HCT116 (cell line): Measurements from ENCODE around the gene SPIRE1. TPM values are rescaled to one million over a fixed set of nuclear protein-coding genes. Genes with fewer than 3 reads are reported as not detected.

Experiments
- ATAC-seq: fragments of 200-7000 bp; cut with Tn5 transposase; 2 replicates; pipeline ENCODE4 v1.9.1; 2020; ENCODE audit warnings: mild to moderate bottlenecking, moderate library complexity
- BruUV-seq: library from RNA; stranded (reverse); fragments of 400-500 nt; replicated peaks from 2 replicates; lab custom pipeline; 2021; lab: Mats Ljungman, UMichigan
- CTCF ChIA-PET: fragments of 300-600 bp; sonication (Branson Sonifier 250); formaldehyde crosslinking; loops from one replicate; lab custom pipeline; 2021; ENCODE audit warnings: antibody characterized with exemption; lab: Charles Lee
- POLR2A ChIA-PET: fragments of 300-600, 350-600 bp; sonication (Branson Sonifier 250); formaldehyde crosslinking; loops from one replicate; lab custom pipeline; 2021; ENCODE audit warnings: antibody characterized with exemption; lab: Charles Lee
- RAD21 ChIA-PET, 2 experiments: fragments of 300-600 bp; sonication (Branson Sonifier 250); formaldehyde crosslinking; loops; one replicate each; lab custom pipeline; 2023; ENCODE audit warnings: low total read pairs in 2 of 2; ENCODE audit not compliant: uncharacterized antibody in 2 of 2, unreplicated experiment in 2 of 2, low non-redundant PET in 1 of 2; lab: Charles Lee
- DNase-seq: peaks from one replicate; pipeline ENCODE4 v3.0.0-alpha.2; 2010; ENCODE audit warnings: low read depth, low spot score
- H2AFZ ChIP-seq: fragments of 200-600 bp; shearing (Covaris generic), sonication (generic); 2 replicates; pipeline ENCODE4 v1.6.1; 2017; ENCODE audit warnings: low read depth, mixed run types, mixed read lengths, antibody characterized with exemption, low read length; ENCODE audit not compliant: poor library complexity, severe bottlenecking
- H3K27ac ChIP-seq: 2 replicates; pipeline ENCODE4 v1.5.1; 2012; ENCODE audit warnings: low read depth, low read length
- H3K27me3 ChIP-seq: fragments of 200-600 bp; sonication (generic); 2 replicates; pipeline ENCODE4 v1.6.1; 2016; ENCODE audit warnings: mixed run types, low read length, mixed read lengths; ENCODE audit not compliant: insufficient read depth
- H3K36me3 ChIP-seq, 2 experiments: fragments of 200-500 bp in 1 of 2; fragments of 200-600 bp in 1 of 2; sonication (Bioruptor generic) in 1 of 2; sonication (generic) in 1 of 2; 2 replicates each; pipeline versions ENCODE4 v1.5.1 to v1.6.1; 2014 to 2016; ENCODE audit warnings: low read length in 2 of 2, inconsistent platforms in 1 of 2, mixed read lengths in 1 of 2, mixed run types in 1 of 2; ENCODE audit not compliant: insufficient read depth in 2 of 2, control insufficient read depth in 1 of 2
- H3K4me1 ChIP-seq, 2 experiments: fragments of 200-600 bp in 1 of 2; sonication (generic) in 1 of 2; 2 replicates each; pipeline versions ENCODE4 v1.5.1 to v1.6.1; 2012 to 2017; ENCODE audit warnings: low read length in 2 of 2, inconsistent platforms in 1 of 2, mild to moderate bottlenecking in 1 of 2, mixed read lengths in 1 of 2, mixed run types in 1 of 2, moderate library complexity in 1 of 2; ENCODE audit not compliant: insufficient read depth in 2 of 2, control insufficient read depth in 1 of 2
- H3K4me2 ChIP-seq: fragments of 200-600 bp; sonication (generic); 2 replicates; pipeline ENCODE4 v1.6.1; 2017; ENCODE audit warnings: mixed run types, low read length, mixed read lengths
- H3K4me3 ChIP-seq, 2 experiments: fragments of 200-600 bp in 1 of 2; sonication (generic) in 1 of 2; replicated peaks in 1 of 2; 2 replicates each; pipeline ENCODE4 v1.5.1; 2011 to 2016; ENCODE audit warnings: low read length in 2 of 2, control low read depth in 1 of 2, low read depth in 1 of 2, mild to moderate bottlenecking in 1 of 2, mixed read lengths in 1 of 2, mixed run types in 1 of 2
- H3K79me2 ChIP-seq: fragments of 200-600 bp; sonication (generic); 2 replicates; pipeline ENCODE4 v1.6.1; 2017; ENCODE audit warnings: mild to moderate bottlenecking, mixed run types, low read length, moderate library complexity, mixed read lengths; ENCODE audit not compliant: insufficient read depth
- H3K9ac ChIP-seq: fragments of 200-600 bp; sonication (generic); 2 replicates; pipeline ENCODE4 v1.6.1; 2016; ENCODE audit warnings: low read length, mixed read lengths
- H3K9me2 ChIP-seq: fragments of 200-600 bp; sonication (generic), shearing (Covaris generic); 2 replicates; pipeline ENCODE4 v1.6.1; 2017; ENCODE audit warnings: mixed run types, mild to moderate bottlenecking, moderate library complexity; ENCODE audit not compliant: insufficient read depth
- H3K9me3 ChIP-seq, 2 experiments: fragments of 200-500 bp in 1 of 2; fragments of 200-600 bp in 1 of 2; sonication (Bioruptor generic) in 1 of 2; sonication (generic) in 1 of 2; 2 replicates each; pipeline ENCODE4 v1.6.1; 2014 to 2017; ENCODE audit warnings: low read length in 2 of 2, mixed read lengths in 2 of 2, inconsistent platforms in 1 of 2, low read depth in 1 of 2, mild to moderate bottlenecking in 1 of 2, mixed run types in 1 of 2, moderate library complexity in 1 of 2; ENCODE audit not compliant: control insufficient read depth in 1 of 2, insufficient read depth in 1 of 2
- H4K20me1 ChIP-seq: fragments of 200-600 bp; sonication (generic), shearing (Covaris generic); 2 replicates; pipeline ENCODE4 v1.6.1; 2017; ENCODE audit warnings: mixed run types, mild to moderate bottlenecking, moderate library complexity; ENCODE audit not compliant: insufficient read depth
- ATF3 ChIP-seq: IDR thresholded peaks from 2 replicates; pipeline ENCODE4 v1.6.1; 2012
- CTCF ChIP-seq, 3 experiments: fragments of 200-600 bp in 1 of 3; sonication (generic) in 1 of 3; IDR thresholded peaks in 2 of 3; conservative IDR thresholded peaks in 1 of 3; 2 replicates each; pipeline ENCODE4 v1.5.1; 2012 to 2017; ENCODE audit warnings: low read depth in 2 of 3, low read length in 2 of 3, antibody characterized with exemption in 1 of 3, borderline replicate concordance in 1 of 3, control low read depth in 1 of 3, mild to moderate bottlenecking in 1 of 3, mixed read lengths in 1 of 3, mixed run types in 1 of 3, moderate library complexity in 1 of 3; ENCODE audit not compliant: insufficient read depth in 1 of 3
- EZH2phosphoT487 ChIP-seq: fragments of 200-600 bp; IDR thresholded peaks from 2 replicates; pipeline ENCODE4 v1.6.1; 2018; ENCODE audit warnings: antibody characterized with exemption, borderline replicate concordance
- FOSL1 ChIP-seq: IDR thresholded peaks from 2 replicates; pipeline ENCODE4 v1.6.1; 2012; ENCODE audit warnings: low read depth
- JUND ChIP-seq: IDR thresholded peaks from 2 replicates; pipeline ENCODE4 v1.6.1; 2012
- RAD21 ChIP-seq: IDR thresholded peaks from 2 replicates; pipeline ENCODE4 v1.6.1; 2012; ENCODE audit warnings: low read depth, mild to moderate bottlenecking
- SIN3A ChIP-seq: IDR thresholded peaks from 2 replicates; pipeline ENCODE4 v1.6.1; 2012; ENCODE audit warnings: low read depth
- YY1 ChIP-seq: IDR thresholded peaks from 2 replicates; pipeline ENCODE4 v1.6.1; 2011; ENCODE audit warnings: low read length, low read depth, moderate library complexity, mild to moderate bottlenecking; ENCODE audit not compliant: insufficient replicate concordance; ENCODE audit errors: extremely low read depth
- intact Hi-C: fragments of 100-400 bp; cut with micrococcal nuclease; formaldehyde crosslinking; loops from 2 replicates; pipeline ENCODE4 v1.10.0; 2022
- total RNA-seq: library from RNA; stranded (reverse); gene quantifications from one replicate; pipeline ENCODE4 v1.2.1, GENCODE V29; 2021; ENCODE audit not compliant: unreplicated experiment

Gene SPIRE1
- total RNA-seq, 1 experiment from 2014 or later: 26.6 TPM

- Histone ChIP-seq H3K9me3 (no peaks in the 10 kb centered on the region), H3K27ac (no peak overlapping the region), H3K79me2 (no peaks in the 10 kb centered on the region), H2AFZ (no peak overlapping the region), H3K4me3 (no peak overlapping the region), H4K20me1 (no peaks in the 10 kb centered on the region), H3K9ac (no peak overlapping the region), H3K4me2 (no peak overlapping the region), H3K4me1 (no peaks in the 10 kb centered on the region), H3K36me3 (no peaks in the 10 kb centered on the region), H3K27me3 (no peaks in the 10 kb centered on the region), H3K9me2 (no peaks in the 10 kb centered on the region)
- DNase-seq: no peak
- no peak for ATAC-seq
- TF ChIP-seq YY1: no peak
- TF ChIP-seq JUND: no peak
- TF ChIP-seq RAD21: no peak
- TF ChIP-seq EZH2phosphoT487: no peak
- TF ChIP-seq ATF3: no peak
- TF ChIP-seq CTCF (IDR thresholded peaks at IDR 0.05 in 2 of 3, conservative IDR thresholded peaks at IDR 0.05 in 1 of 3; ENCODE audit: borderline replicate concordance in 1 of 3, insufficient read depth in 1 of 3, low read depth in 2 of 3, low read length in 2 of 3): no peak
- TF ChIP-seq FOSL1: no peak
- no peak for TF ChIP-seq SIN3A
- no TSS peak for BruUV-seq
- ChIA-PET CTCF (no interaction called here), RAD21 (no interaction called here), POLR2A (no interaction called here)
- intact Hi-C loops: no loop called here
Measured at GRCh38 chr18:12520442-12520992, 137.4 kb downstream of the SPIRE1 start.
